Adipose tissue (tissue), 3 donors: ENCODE measurements around the gene GLI3. TPM values are rescaled to one million over a fixed set of nuclear protein-coding genes. Genes with fewer than 3 reads are reported as not detected.

ENCODE experiments used
- H3K27ac ChIP-seq: one replicate; pipeline ENCODE4 v1.5.1; 2013; ENCODE audit warnings: low read depth, low read length
- WGBS, 3 donors: extraction: QIAGEN DNeasy Blood & Tissue Kit; methylation state at CpG; one replicate each; pipeline ENCODE4 v1.1.7; 2013; 5-methylcytosine and 5-hydroxymethylcytosine counted together
- polyA plus RNA-seq, 3 donors: library from polyadenylated mRNA; stranded (reverse); fragments of 200-250 nt; gene quantifications; one replicate each; pipeline ENCODE4 v1.2.3, GENCODE V29; 2013
- donor health status: healthy with polysubstance abuse.
- donor health status: Bipolar disorder and iron deficiency.
- donor health status: healthy.

The GLI3 gene
- polyA plus RNA-seq, 3 donors = 0.51 to 8.4 (median 6.5) TPM

DNA sequence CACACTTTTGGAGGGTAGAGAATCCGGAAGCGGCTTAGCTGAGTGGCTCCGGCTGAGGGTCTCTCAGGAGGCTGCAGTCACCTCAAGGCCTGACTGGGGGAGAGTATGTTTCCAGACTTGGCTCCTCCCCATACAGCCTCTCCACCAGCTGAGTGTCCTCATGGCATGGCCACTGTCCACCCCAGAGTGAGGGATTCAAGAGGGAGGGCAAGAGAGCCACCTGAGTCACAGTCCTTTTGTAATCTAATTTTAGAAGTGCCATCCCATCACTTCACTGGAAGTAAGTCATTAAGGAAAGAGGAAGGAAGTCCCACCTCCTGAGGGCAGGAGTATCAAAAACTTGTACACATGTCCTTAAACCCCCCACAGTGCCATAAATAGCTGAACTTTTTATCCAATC is 134.0 kb downstream of the GLI3 start:
- WGBS, 3 donors = 93 to 97% (median 97%) methylated on average over 3 of the region's 3 CpGs

DNA sequence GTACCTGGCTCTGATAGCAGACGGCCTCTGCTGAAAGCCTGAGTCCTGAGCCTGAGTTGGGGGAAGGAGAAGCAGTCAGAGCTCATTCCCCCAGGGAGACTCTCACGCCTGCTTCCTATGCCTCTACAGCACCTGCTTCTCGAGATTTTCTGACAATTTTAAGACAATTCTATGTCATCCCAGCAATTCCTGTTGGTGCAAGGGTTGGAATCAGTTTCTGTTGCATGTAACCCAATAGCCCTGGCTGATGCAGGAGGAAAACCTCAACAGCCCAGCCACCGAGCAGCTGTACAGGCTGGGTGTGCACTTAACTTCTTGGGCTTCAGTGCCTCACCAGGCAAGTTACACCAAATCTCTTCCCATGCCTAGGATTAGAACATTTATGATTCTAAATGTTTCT is 134.7 kb downstream of the GLI3 start:
- WGBS, 3 donors = 79 to 84% (median 82%) methylated on average over 4 of the region's 4 CpGs
- H3K27ac ChIP-seq = no peak overlapping the region

More for the DNA sequence above, 134.0 kb downstream of the GLI3 start:
- no peak overlapping the region for H3K27ac ChIP-seq

DNA sequence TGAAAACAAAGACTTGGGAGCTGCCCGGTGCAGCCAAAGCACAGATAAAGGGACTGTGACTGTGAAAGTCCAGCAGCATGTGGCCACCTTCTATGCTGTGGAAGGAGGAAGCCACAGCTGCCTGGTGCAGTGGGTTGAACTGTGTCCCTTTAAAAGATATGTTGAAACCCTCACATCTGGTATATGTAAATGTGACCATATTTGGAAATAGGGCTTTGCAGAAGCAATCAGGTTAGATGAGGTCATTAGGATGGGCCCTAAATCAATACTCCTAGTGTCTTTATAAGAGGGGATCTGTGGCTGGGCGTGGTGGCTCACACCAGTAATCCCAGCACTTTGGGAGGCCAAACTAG is 136.9 kb downstream of the GLI3 start:
- H3K27ac ChIP-seq = no peak overlapping the region
- WGBS, 3 donors = 67 to 94% (median 85%) methylated on average over 2 of the region's 2 CpGs

DNA sequence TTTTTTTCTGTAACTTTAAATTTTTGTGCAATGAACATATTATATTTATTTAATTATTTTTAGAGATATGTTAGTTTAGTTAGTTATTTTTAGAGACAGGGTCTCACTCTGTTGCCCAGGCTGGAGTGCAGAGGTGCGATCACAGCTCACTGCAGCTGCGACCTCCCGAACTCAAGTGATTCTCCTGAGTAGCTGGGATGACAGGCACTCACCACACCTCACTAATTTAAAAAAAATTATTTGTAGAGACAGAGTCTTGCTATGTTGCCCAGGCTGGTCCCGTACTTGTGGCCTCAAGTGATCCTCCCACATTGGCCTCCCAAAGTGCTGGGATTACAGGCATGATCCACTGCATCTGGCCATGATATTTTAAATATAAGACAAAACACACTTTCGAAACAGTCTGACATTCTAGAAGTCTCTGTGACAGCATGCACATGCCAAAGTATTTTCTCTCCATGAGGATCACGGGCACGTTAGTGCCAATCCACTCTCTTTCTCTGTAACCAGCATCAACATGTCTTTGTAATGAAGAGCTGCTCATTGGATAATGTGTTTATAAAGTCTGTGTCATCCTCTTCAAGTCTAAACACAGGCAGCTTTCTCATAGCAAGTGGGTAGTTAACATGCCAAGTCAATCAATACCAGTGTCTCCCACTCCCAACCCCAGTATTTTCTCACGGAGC is 137.4 kb downstream of the GLI3 start:
- H3K27ac ChIP-seq = no peak overlapping the region
- WGBS, 3 donors = 75 to 91% (median 91%) methylated on average over 8 of the region's 8 CpGs

DNA sequence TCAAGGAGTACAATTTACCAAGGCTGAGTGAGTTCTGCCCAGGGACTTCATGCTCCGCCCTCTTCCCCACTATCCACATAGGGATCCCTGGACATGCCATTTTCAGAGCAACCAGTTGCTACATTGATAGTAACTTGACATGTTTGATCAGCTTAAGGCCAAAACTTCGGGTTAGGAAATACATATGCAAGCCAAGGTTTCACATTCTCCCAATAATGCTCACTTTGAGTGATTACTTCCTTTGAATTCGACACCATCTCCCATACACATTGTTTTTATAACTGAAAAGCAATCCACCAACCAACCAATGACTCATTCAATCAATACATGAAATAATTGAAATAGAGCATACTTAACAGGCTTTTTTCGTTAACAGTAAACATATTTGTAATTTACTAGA is 137.9 kb downstream of the GLI3 start:
- WGBS, 3 donors = 69 to 83% (median 79%) methylated on average over 4 of the region's 4 CpGs

DNA sequence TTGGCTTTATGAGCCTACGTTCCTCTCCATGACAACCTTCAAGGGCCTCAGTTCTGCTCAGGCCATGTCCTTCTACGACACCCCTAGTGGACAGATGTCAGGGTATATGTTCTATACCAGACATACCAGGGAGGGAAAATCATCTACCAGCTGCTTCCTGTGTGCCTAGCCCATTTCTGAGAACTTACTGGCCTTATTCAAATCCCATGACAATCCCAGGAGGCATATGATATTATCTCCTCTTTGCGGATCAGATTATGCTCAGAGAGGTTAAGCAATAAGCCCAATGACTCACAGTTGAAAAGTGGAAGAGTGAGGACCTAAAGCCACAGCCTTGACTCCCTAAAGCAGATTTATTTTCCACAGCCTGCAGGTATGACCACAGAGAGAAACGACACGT is 139.3 kb downstream of the GLI3 start:
- 68 to 82% (median 72%) methylated on average over 5 of the region's 5 CpGs for WGBS, 3 donors
- no peak overlapping the region for H3K27ac ChIP-seq

More for the DNA sequence above, 137.9 kb downstream of the GLI3 start:
- H3K27ac ChIP-seq = no peak overlapping the region

DNA sequence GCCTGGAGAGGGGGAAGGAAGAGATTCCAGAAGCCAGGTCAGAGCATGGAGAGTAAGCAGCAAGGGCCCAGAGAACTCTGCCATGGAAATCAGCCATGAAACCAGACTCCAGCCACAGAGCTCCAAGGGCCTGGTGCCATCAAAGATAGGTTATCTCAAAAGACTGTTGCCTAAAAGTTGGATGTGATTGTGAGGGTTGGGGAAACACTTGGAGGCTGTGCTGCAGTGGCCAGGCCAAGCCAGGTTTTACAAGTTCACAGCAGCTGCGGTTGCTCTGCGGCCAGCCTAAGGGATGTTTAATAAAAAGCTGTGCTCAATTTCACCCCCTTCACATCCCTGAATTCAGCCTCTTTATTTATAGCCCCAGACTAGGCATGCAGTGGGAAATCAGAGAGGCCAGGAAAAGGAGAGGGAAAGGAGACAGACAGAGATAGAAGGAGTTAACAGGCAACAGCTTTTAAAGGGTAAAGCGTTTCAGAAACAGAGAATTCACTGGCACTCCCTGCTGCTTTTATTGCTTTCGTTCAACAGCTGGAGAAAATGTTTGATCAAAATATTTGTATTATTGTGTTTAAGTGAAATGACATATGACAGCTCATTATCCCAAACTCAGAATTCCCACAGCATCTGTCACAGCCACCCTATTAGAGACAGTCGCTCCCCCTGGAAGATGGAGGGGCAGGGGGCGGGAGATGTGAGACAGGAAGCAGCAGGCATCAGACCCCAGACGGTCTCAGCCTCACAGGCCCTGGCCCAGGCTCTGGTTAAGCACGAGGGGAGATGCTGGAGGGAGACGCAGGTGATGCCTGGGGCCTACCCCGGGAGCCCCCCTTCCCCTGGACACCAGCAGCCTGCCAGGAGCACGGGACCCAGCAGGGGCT is 140.1 kb downstream of the GLI3 start:
- 49 to 66% (median 59%) methylated on average over 11 of the region's 11 CpGs for WGBS, 3 donors
- H3K27ac ChIP-seq = no peak overlapping the region

DNA sequence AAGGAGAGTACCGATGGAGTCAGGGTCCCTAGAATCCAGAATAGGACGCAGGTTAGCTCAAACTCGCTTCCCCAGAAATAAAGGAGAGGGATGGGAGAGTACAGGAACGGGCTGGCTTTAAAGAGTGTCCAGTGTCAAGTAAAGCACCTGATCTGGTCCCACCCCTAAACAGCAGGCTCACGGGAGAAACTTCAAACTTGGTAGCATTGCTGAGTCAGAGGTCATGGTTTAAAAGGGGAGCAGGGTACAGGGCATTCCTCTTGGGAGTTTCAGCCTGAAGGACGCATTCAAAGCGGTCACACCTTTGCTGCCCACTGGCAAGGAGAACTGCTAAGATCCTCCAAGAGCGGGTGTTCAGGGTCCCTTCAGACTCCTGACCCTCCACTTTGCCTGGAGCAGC is 140.7 kb downstream of the GLI3 start:
- WGBS, 3 donors = 74 to 80% (median 74%) methylated on average over 8 of the region's 8 CpGs
- no peak overlapping the region for H3K27ac ChIP-seq

DNA sequence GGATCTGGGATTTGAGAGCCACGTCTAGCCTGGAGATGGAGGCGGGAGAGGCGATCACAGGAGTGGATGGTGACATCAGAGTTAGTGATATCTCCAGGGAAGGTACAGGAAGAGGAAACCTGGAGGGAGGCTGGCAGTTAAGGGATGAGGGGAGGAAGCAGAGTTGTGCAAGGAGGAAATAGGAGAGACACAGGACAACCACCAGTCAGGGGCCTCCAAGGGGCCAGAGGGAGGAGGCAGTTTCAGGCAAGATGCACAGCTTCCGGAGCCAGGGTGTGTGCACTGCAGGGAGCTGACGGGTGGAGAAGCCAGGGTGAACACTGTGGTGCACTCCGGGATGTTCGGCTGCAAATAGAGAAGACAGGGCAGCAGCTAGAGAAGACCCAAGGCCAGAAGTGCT is 141.2 kb downstream of the GLI3 start:
- WGBS, 3 donors = 57 to 77% (median 67%) methylated on average over 7 of the region's 7 CpGs
- no peak overlapping the region for H3K27ac ChIP-seq

DNA sequence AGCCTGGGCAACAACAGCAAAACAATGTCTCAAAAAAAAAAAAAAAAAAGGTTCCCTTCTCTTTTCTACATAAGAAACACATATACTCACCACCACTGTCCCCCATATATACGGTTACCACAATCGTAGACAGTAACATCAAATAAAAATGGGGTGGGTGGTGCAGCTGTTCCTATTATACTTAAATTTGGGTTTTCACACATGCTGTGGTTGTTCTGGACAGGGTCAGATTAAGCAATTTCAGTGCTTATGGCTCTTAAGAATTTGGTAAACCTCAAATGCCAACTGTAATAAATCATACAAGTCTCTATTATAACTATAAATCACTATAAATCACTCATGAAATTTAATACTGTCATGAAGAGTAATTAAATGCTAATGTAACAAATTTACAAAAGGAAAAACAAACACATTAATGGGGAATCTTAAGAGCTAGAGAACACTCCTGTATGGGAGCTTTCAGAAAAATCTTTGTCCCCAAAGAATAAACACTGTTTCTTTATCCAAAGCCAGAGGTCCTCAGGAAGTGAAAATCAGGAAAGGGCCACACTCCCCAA is 143.6 kb downstream of the GLI3 start:
- WGBS, 3 donors = 79 to 85% (median 84%) methylated on average over 2 of the region's 2 CpGs
- H3K27ac ChIP-seq = no peak overlapping the region

DNA sequence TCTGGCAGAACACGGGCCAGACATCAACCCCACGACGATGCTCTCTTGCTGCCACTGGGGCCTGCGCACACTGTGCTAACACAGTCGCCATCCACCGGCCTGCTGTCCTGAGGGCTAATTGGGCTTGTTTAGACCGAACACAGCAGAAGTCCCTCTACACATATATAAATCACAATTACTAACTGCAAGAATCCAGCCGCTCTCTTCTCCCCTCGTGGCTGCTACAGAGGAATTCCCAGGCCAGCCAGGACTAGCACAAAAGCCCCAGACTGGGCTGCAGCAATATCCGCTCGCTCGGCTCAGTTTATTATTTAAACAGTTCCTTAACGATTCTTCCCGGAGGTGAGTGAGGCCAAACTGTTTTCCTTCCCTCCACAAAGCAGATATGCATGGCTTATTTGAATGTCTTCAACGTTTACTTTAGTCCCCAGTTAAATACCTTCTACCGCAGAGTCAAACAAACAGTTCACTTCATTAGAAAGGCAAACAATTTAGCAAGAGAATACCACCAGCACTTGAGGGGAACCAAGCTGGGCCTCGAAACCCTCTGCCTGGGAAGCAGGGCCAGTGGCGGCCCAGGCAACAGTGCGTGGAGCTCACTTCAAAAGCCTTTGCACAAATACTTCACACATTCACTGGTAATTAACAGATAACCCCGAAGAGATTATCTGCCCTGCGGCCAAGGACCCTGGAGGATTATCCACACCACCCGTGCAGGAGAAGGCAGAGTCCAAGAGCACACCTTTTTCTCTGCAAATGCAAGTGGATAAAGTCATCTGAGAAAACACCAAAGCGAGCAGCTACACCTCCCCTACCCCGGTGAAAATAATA is 145.3 kb downstream of the GLI3 start:
- 35 to 69% (median 54%) methylated on average over 24 of the region's 24 CpGs for WGBS, 3 donors
- no peak overlapping the region for H3K27ac ChIP-seq

DNA sequence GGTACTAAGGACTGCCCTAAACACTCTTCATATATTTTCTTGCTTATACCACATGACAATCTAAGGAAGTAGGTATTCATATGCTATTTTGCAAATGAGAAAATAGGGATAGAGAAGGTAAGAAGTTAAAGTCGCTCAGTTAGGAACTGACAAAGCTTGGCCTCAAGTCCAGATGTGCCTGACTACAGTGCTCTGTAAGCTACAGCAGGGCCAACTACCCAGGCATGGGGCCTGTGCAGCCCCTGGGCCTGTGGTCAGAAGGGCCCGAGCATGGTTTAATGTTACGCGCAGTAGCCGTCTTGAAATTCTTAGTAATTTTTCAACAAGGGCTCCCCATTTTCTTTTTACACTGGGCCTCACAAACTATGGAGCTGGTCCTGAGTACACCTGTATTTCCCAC is 146.2 kb downstream of the GLI3 start:
- WGBS, 3 donors = 86 to 97% (median 87%) methylated on average over 5 of the region's 5 CpGs
- no peak overlapping the region for H3K27ac ChIP-seq

DNA sequence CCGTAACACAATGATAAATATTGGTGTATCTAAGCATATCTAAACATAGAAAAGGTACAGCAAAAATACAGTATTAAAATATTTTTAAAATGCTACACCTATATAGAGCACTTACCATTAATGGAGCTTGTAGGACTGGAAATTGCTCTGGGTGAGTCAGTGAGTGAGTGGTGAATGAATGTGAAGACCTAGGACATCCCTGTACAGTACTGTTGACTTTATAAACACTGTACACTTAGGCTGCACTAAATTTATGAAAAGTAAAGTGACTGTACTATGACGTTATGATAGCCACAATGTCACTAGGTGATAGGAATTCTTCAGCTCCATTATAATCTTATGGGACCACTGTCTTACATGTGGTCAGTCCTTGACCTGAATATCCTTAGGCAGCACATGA is 147.0 kb downstream of the GLI3 start:
- 89 to 94% (median 91%) methylated on average over 2 of the region's 2 CpGs for WGBS, 3 donors

DNA sequence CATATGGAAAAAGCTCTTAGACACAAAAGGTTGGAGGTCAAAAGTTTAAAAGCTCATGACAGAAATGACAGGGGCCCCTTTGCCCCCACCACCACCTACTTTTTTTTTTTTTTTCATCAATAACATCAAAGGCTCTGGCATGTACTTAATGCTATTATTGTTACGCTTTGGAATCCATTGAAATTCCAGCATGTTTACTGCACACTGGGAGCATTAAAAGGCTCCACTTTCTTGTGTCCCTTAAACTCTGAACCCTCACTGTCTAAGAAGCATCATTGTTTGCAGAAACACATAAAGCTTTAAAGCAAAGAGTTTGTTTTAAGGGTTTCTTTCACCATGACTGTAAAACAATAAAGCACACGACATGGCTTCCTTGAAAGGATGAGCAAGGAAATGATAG is 149.4 kb downstream of the GLI3 start:
- WGBS, 3 donors = 60 to 89% (median 86%) methylated on average over 2 of the region's 2 CpGs

More for the DNA sequence above, 147.0 kb downstream of the GLI3 start:
- H3K27ac ChIP-seq = no peak overlapping the region

DNA sequence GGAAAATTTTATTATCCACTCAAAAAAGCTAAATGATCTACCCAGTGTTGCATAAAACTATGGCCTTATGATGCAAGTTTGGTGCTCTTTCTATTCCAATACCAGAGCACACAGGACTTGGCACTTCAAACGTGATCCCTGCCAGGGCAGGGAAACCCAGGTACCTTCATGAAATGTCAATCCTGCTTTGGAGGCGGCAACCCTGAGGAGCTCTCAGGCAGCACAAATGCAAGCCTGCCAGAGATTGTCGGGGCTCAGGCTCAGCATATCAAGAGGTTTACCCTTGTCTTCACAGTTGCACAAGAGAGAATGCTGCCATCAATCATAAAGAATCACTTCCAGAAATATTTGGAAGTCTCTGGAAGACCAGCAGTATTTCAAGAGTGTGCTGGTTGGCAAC is 151.5 kb downstream of the GLI3 start:
- 50 to 65% (median 60%) methylated on average over 3 of the region's 3 CpGs for WGBS, 3 donors
- no peak overlapping the region for H3K27ac ChIP-seq

More for the DNA sequence above, 149.4 kb downstream of the GLI3 start:
- H3K27ac ChIP-seq = no peak overlapping the region

DNA sequence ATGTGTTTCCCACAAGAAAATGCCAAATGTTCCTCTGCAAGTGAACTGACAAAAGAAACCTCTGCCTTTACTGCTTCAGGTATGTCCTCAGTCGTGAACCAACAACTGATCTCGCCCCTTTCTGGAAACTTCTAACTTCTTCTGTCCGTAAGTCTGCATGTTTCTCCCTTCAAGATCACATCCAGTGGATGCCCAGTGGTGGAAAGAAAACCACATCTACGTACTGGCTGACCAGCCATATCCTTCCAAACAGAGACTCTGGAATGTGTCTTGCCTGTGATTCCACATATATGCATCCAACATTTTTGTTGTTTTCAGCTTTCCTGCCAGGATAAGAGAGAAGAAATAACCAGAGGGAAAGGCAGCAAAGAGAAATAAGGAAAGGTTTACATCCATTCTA is 152.7 kb downstream of the GLI3 start:
- H3K27ac ChIP-seq = no peak overlapping the region
- 41 to 89% (median 71%) methylated on average over 4 of the region's 4 CpGs for WGBS, 3 donors

DNA sequence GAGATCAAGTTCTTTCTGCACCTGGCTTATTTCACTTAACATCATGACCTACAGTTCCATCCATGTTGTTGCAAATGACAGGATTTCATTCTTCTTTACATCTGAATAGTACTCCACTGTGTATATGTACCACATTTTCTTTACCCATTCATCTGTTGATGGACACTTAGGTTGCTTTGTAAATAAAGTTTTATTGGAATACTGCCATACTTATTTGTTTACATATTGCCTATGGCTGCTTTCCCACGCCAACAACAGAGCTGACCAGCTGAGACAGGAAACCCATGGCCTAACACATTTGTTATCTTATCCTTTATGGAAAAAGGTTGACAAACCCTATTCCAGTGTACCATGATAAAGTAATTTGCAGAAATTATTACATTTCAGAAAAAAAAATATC is 153.7 kb downstream of the GLI3 start:
- 59 to 97% (median 88%) methylated on average over 1 of the region's 1 CpG for WGBS, 3 donors
- no peak overlapping the region for H3K27ac ChIP-seq

DNA sequence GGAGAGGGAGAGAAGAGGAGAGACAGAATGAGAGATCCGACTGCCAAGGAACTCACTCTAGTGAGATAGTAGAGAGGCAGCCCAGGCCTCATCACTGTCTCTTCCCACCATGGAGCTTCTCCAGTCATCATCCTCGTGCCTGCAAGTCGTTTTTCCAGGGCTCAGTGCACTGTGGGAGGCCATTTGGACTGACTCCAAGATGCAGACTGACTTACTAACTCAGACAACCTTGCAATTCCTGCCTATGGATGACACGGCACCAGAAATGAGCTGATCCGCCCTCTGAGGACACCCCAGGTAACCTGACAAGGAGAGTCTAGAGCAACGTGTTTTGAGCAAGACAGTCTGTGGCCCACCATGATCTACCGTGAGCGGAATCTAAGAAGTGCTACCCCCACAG is 154.9 kb downstream of the GLI3 start:
- WGBS, 3 donors = 55 to 79% (median 72%) methylated on average over 8 of the region's 8 CpGs
- no peak overlapping the region for H3K27ac ChIP-seq

DNA sequence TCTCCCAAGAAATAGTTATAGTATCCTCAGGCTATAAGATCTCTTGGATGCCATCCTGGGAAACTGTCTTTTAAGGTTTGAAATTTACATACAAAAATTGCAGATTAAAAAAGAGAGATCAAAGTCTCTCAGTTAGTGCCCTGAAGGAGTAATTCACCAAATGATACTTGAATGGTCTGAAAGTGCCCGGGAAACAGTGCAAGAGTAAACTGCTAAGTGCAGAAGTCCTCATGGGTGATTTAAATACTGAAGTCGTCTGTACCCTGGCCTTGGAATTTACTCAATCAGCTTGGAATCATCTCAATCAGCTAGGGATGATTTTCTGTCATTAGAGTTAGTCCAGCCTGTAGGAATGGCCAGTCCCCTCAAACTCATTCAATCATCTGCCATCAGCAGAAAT is 155.3 kb downstream of the GLI3 start:
- 38 to 67% (median 58%) methylated on average over 2 of the region's 2 CpGs for WGBS, 3 donors
- no peak overlapping the region for H3K27ac ChIP-seq
